ENCODE data around the gene AVP.
"Not testable (repeated sequence)": the region's sequence is repeated elsewhere in the genome, so short reads cannot be mapped to it uniquely, and the experiment has no call there.

Gene AVP

DNA sequence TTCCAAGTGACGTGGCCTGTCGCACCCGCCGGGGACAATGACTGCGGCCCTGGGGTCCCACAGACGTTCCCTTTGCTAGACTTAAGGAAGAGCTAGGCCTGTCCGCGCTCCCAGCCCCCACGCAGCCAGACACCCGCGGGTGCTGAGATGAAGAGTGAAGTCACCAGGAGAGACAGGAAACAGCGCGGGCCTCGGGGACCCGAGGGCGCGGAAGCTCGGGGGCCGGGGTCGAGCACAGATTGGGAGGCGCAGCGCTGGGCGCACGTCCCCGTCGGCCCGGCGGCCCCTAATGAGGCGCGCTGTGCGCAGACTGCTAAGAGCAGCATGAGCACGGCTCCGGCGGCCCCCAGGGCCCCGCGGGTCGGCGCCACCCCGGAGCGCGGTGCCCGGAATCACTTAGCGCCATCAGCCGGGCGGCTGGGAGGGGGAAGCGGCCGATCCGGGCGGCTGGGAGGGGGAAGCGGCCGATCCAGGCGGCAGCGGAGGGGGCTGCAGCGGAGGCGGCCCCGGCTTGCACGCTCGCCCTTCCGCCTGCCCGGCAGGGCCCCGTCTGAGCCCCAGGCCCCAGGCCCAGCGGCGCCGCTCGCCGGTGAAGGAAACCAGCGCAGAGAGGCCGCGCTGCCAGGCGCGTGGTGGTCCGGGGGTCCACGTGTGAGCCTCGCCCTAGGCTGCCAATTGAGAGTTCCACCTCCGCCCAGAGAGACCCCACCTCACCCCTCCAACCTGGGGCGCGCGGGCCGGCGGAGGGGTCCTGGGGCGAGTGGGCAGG, 8.3 kb upstream of the AVP start:
- H3K9me3 ChIP-seq (ENCODE audit: control insufficient read depth, low read length), result no peaks in the 10 kb centered on the region
- H3K9ac ChIP-seq (ENCODE audit: low read length), result no peak overlapping the region
- H3K4me1 ChIP-seq (ENCODE audit: control insufficient read depth, insufficient read depth, low read length), result no peaks in the 10 kb centered on the region
- H3K4me3 ChIP-seq (ENCODE audit: low read length), result no peak overlapping the region
- H3K27me3 ChIP-seq (ENCODE audit: control insufficient read depth, insufficient read depth, low read length), result peaks cover 39% of the 10 kb centered on the region
- H3K36me3 ChIP-seq (ENCODE audit: control insufficient read depth, insufficient read depth, low read length), result no peaks in the 10 kb centered on the region

DNA sequence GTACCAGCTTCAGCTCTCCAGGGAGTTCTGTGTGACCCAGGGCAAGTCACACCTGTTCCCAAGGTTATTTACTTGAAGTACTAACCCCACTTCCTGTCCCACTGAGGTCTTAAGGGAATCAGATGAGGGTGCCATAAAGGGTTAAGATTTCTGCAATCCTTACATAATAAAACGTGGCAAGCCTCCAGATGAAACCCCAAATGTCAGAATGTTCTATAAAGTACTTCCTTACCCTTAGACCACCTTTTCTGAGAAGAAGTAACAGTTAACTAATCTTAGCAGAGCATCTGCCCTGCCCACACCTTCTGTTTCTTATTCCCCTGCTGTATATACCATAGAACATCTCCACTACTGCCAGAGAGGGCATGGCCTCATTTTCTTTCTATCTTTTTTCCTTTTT, 6.0 kb upstream of the AVP start:
- Histone ChIP-seq H3K9ac (ENCODE audit: low read length) (no peak overlapping the region), H3K4me3 (ENCODE audit: low read length) (no peak overlapping the region), H3K36me3 (ENCODE audit: control insufficient read depth, insufficient read depth, low read length) (no peaks in the 10 kb centered on the region), H3K27me3 (ENCODE audit: control insufficient read depth, insufficient read depth, low read length) (peaks cover 39% of the 10 kb centered on the region), H3K9me3 (ENCODE audit: control insufficient read depth, low read length) (no peaks in the 10 kb centered on the region), H3K4me1 (ENCODE audit: control insufficient read depth, insufficient read depth, low read length) (no peaks in the 10 kb centered on the region)

DNA sequence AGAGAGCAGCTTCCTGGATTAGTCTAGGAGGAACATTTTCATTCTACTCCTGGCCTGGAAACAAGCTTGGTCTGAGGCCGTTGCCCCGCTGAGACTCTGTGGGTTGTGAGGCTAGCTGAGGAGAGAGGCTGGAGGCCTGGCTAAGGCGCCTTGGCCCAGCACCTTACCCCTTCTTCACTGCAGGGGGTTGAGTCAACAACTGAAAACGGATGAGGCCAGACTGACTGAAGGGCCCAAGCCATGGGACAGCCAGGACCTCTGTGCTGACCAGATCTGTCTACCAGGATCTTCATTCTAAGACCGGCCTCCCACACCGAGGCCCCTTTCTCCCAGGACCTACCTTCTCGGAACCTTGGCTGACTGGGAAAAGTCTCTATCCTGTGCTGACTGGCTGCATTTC, 3.5 kb upstream of the AVP start:
- Histone ChIP-seq H3K36me3 (ENCODE audit: control insufficient read depth, insufficient read depth, low read length) (no peaks in the 10 kb centered on the region), H3K4me1 (ENCODE audit: control insufficient read depth, insufficient read depth, low read length) (no peaks in the 10 kb centered on the region), H3K27me3 (ENCODE audit: control insufficient read depth, insufficient read depth, low read length) (peaks cover 48% of the 10 kb centered on the region), H3K9me3 (ENCODE audit: control insufficient read depth, low read length) (no peaks in the 10 kb centered on the region), H3K9ac (ENCODE audit: low read length) (no peak overlapping the region), H3K4me3 (ENCODE audit: low read length) (no peak overlapping the region)

DNA sequence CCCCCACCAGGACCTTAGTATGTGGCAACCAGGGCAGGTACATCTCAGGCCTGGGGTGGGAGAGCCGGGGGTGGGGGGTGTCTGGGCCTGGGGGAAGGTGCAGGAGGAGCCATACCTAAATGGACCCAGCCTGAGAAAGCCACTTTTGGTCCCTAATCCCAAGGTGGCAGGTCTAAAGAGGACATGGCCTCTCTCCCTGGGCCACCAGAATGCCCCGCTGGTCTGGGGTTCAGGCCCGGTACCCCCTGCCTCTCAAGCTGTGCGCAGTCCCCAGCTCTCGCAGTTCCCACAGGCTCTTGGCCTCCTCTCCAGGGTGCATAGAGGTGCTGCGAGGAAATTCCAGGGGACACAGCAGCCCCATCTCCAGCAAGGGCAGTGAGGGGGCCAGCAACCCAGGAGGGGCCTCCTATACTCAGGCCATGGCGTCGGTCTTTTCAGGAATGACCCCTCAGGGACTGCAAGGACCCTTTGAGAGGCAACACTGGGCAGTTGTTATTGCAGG, 1.1 kb upstream of the AVP start:
- Histone ChIP-seq H3K9ac (ENCODE audit: low read length) (no peak overlapping the region), H3K4me3 (ENCODE audit: low read length) (no peak overlapping the region), H3K36me3 (ENCODE audit: control insufficient read depth, insufficient read depth, low read length) (no peaks in the 10 kb centered on the region), H3K4me1 (ENCODE audit: control insufficient read depth, insufficient read depth, low read length) (peaks cover 4% of the 10 kb centered on the region), H3K27me3 (ENCODE audit: control insufficient read depth, insufficient read depth, low read length) (peaks cover 51% of the 10 kb centered on the region), H3K9me3 (ENCODE audit: control insufficient read depth, low read length) (no peaks in the 10 kb centered on the region)

DNA sequence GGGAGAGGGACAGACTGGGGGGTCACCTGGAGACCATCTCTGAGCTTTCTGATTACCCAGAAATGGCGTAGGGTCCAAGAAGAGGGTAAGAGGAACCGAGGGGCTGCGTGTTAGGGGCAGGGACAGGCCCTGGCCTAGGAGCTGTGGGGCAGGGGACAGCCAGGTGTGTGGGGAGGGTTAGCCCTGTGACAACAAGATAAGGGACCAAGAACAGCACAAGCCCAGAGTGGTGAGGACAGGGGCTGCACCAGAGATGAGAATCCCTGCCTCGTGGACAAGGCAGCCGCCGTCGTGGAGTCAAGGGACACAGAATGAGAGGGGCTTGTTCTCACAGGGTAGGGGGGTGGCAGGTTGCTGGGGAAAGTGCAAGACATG, 449 bp upstream of the AVP start:
- H3K36me3 ChIP-seq (ENCODE audit: control insufficient read depth, insufficient read depth, low read length), result no peaks in the 10 kb centered on the region
- no peak overlapping the region for H3K9ac ChIP-seq (ENCODE audit: low read length)
- H3K4me3 ChIP-seq (ENCODE audit: low read length), result no peak overlapping the region
- peaks cover 45% of the 10 kb centered on the region for H3K27me3 ChIP-seq (ENCODE audit: control insufficient read depth, insufficient read depth, low read length)
- H3K4me1 ChIP-seq (ENCODE audit: control insufficient read depth, insufficient read depth, low read length), result peaks cover 4% of the 10 kb centered on the region
- no peaks in the 10 kb centered on the region for H3K9me3 ChIP-seq (ENCODE audit: control insufficient read depth, low read length)

DNA sequence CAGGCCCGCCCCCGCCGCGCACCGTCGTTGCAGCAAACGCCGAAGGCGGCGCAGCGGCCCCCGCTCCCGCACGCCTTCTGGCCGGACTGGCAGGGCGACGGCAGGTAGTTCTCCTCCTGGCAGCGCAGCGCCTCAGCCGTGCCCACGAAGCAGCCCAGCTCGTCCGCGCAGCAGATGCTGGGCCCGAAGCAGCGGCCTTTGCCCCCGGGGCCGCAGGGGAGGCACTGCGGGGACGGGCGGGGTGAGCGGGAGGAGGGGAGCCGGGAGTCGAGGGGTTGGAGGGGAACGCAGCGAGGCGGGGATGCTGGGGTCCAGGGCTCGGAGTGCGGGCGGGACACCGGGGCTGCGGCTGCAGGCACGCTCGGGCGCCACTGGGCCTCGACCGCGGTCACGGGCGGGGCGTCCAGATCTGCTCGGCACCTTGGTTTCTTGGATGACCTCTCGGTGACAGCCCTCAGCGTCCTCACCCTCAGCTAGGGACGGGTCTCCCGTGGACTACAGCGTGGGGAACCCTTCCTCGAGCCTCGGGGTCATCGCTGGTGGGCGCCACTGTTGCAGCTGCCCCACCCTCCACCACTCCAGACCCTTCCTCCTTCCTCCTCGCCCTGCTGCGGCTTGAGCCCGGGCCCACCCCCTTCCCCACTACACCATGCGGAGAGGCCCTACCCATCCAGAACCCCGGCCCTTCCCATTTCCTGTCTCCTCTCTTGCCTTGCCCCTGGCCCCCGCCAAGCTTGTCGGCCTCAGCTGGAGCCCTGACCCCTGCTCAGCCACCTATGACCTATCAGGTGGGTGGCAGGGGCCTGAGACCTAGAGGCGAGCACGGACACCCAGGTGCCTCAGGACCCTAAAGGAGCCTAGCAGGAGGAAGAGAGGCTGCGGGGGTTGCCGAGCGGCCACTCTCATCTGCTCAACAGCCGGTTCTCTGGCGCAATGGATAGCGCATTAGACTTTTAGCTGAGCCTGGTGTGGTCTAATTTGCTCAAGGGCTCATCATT, 1.3 kb downstream of the AVP start:
- H3K9me3 ChIP-seq (ENCODE audit: control insufficient read depth, low read length), result no peaks in the 10 kb centered on the region
- no peak overlapping the region for H3K9ac ChIP-seq (ENCODE audit: low read length)
- H3K27me3 ChIP-seq (ENCODE audit: control insufficient read depth, insufficient read depth, low read length), result peaks cover 44% of the 10 kb centered on the region
- peaks cover 4% of the 10 kb centered on the region for H3K4me1 ChIP-seq (ENCODE audit: control insufficient read depth, insufficient read depth, low read length)
- H3K4me3 ChIP-seq (ENCODE audit: low read length), result no peak overlapping the region
- no peaks in the 10 kb centered on the region for H3K36me3 ChIP-seq (ENCODE audit: control insufficient read depth, insufficient read depth, low read length)

DNA sequence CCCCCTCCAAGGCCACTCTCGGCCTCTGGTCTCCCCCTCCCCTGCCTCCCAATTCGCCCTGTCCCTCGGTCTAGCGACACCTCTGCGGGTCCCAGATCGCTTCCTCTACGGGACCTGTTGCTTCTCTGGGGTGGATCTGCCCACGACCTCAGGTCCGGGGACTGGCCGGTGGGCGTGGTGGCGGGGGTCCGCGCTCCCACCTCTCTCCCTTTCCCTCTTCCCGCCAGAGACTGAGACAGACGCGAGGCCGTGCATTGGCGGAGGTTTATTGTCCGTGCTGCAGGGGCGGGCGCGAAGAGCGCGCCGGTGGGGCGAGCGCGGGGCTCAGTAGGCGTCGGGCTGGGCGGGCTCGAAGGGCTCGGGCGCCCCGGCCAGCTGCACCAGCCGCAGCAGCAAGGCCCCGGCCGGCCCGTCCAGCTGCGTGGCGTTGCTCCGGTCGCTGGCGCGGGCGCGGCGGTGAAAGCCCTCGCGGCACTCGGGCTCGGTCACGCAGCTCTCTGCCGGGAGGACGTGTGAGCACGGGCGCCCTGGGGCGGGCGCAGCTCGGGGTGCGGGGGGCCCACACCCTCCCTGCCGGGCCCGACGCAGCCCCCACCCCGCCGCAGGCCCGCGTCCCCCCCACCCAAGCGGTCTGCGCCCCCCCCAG, 2.1 kb downstream of the AVP start:
- no peak overlapping the region for H3K9ac ChIP-seq (ENCODE audit: low read length)
- peaks cover 4% of the 10 kb centered on the region for H3K4me1 ChIP-seq (ENCODE audit: control insufficient read depth, insufficient read depth, low read length)
- H3K4me3 ChIP-seq (ENCODE audit: low read length), result no peak overlapping the region
- no peaks in the 10 kb centered on the region for H3K36me3 ChIP-seq (ENCODE audit: control insufficient read depth, insufficient read depth, low read length)
- no peaks in the 10 kb centered on the region for H3K9me3 ChIP-seq (ENCODE audit: control insufficient read depth, low read length)
- peaks cover 44% of the 10 kb centered on the region for H3K27me3 ChIP-seq (ENCODE audit: control insufficient read depth, insufficient read depth, low read length)

DNA sequence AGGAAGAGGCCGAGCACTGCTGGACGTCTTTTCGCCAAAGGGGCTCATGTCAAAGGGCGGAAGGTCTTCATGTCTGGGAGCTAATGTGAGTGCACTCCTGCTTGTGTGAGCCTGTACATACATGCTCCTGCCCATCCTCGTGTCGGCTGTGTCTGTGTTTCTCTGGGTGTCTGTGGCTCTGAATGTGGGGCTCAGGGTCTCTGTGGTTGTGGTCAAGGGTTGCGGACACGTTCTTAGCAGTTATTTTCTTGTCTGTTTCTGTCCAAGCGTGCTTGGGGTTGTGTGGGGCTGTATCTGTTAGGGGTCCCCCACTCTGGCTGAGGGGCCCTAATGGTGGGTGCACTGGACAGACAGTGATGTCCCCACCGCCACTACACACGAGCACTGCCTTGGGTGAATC, 2.9 kb downstream of the AVP start:
- no peaks in the 10 kb centered on the region for H3K36me3 ChIP-seq (ENCODE audit: control insufficient read depth, insufficient read depth, low read length)
- H3K9ac ChIP-seq (ENCODE audit: low read length), result no peak overlapping the region
- H3K4me3 ChIP-seq (ENCODE audit: low read length), result no peak overlapping the region
- no peaks in the 10 kb centered on the region for H3K9me3 ChIP-seq (ENCODE audit: control insufficient read depth, low read length)
- H3K4me1 ChIP-seq (ENCODE audit: control insufficient read depth, insufficient read depth, low read length), result peaks cover 4% of the 10 kb centered on the region
- peaks cover 44% of the 10 kb centered on the region for H3K27me3 ChIP-seq (ENCODE audit: control insufficient read depth, insufficient read depth, low read length)

DNA sequence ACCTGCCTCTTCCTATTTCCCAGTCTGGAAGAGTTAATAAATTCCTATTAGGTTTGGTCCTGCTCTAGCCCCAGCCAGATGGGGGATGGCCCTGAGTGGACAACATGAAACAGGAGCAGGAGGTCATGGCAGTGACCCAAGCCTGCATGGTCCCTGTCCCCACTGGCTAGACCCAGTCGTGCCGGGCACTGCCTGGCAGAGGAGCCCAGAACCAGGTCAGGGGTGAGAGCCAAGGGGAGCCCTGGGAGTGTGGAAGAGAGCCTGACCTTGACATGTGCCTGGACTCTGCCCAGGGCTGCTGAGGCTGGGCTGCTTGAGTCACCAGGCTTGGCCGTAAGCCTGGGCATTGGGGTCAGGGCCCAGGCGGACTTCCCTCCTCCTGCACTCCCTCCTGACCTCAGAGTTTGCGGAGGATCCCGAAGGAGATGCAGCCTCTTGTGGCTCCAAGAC, 3.6 kb downstream of the AVP start:
- Histone ChIP-seq H3K36me3 (ENCODE audit: control insufficient read depth, insufficient read depth, low read length) (no peaks in the 10 kb centered on the region), H3K27me3 (ENCODE audit: control insufficient read depth, insufficient read depth, low read length) (peaks cover 44% of the 10 kb centered on the region), H3K9ac (ENCODE audit: low read length) (no peak overlapping the region), H3K4me3 (ENCODE audit: low read length) (no peak overlapping the region), H3K9me3 (ENCODE audit: control insufficient read depth, low read length) (no peaks in the 10 kb centered on the region), H3K4me1 (ENCODE audit: control insufficient read depth, insufficient read depth, low read length) (peaks cover 4% of the 10 kb centered on the region)

DNA sequence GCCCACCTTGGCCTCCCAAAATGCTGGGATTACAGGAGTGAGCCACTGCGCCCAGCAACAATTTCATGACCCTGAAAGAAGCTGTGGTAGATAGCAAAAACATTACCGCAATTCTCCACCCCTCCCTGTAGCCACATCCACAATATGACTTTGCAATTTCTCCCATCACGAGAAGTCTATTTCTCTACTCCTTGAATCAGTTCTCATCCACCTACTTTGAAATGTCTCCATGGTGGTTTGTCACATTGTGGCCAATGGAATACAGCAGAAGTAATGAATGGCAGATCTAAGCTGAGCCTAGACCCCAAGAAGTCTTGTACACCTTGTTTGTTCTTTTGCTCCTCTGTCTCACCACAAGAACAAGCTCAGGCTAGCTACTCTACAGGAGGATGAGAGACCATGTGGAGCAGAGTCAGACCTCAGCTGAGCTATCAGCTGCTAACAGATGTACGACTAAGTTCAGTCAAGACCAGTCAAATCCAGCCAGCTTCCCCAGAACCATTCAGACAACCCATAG, 6.8 kb downstream of the AVP start:
- H3K36me3 ChIP-seq (ENCODE audit: control insufficient read depth, insufficient read depth, low read length), result no peaks in the 10 kb centered on the region
- H3K4me3 ChIP-seq (ENCODE audit: low read length), result no peak overlapping the region
- H3K4me1 ChIP-seq (ENCODE audit: control insufficient read depth, insufficient read depth, low read length), result peaks cover 9% of the 10 kb centered on the region
- H3K27me3 ChIP-seq (ENCODE audit: control insufficient read depth, insufficient read depth, low read length), result peaks cover 27% of the 10 kb centered on the region
- H3K9me3 ChIP-seq (ENCODE audit: control insufficient read depth, low read length), result no peaks in the 10 kb centered on the region
- H3K9ac ChIP-seq (ENCODE audit: low read length), result no peak overlapping the region

DNA sequence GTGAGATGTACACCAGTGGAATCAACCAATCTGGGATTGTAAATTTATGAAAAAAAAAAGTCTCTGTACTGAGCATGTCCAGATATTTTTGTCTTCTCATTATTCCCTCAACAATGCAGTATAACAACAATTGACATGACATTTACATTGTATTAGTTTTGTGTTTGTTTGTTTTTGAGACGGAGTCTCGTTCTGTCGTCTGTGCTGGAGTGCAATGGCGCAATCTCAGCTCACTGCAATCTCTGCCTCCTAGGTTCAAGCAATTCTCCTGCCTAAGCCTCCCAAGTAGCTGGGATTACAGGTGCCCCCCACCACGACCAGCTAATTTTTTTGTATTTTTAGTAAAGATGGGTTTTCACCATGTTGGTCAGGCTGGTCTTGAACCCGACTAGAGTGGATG, 9.2 kb downstream of the AVP start:
- H3K9me3 ChIP-seq (ENCODE audit: control insufficient read depth, low read length); H3K36me3 ChIP-seq (ENCODE audit: control insufficient read depth, insufficient read depth, low read length); H3K9ac ChIP-seq (ENCODE audit: low read length); H3K4me3 ChIP-seq (ENCODE audit: low read length): not testable (repeated sequence)
- H3K27me3 ChIP-seq (ENCODE audit: control insufficient read depth, insufficient read depth, low read length), result peaks cover 18% of the 10 kb centered on the region
- H3K4me1 ChIP-seq (ENCODE audit: control insufficient read depth, insufficient read depth, low read length), result peaks cover 16% of the 10 kb centered on the region

Measured in mucosa of stomach (tissue), 1 donor.